AG04450 (cell line): Measurements from ENCODE around the gene GPR173. TPM values are rescaled to one million over a fixed set of nuclear protein-coding genes. Genes with fewer than 3 reads are reported as not detected.
A peak's percentile ranks its signal among the peaks of the same experiment; 100 is the strongest.

Source experiments
- CTCF ChIA-PET: fragments of 300-600, 350-600 bp; formaldehyde crosslinking; extraction: SDS; loops from one replicate; lab custom pipeline; 2022; ENCODE audit warnings: antibody characterized with exemption, inconsistent platforms; lab: Charles Lee
- POLR2A ChIA-PET: fragments of 350-600 bp; formaldehyde crosslinking; extraction: SDS; loops from one replicate; lab custom pipeline; 2021; ENCODE audit warnings: antibody characterized with exemption, inconsistent platforms; lab: Yijun Ruan, JAX
- DNase-seq: peaks from one replicate; pipeline ENCODE4 v3.0.0-alpha.2; 2011; ENCODE audit warnings: low read depth, low spot score
- H3K27ac ChIP-seq: one replicate; pipeline ENCODE4 v1.5.1; 2012; ENCODE audit warnings: low read depth, low read length, control low read depth
- H3K27me3 ChIP-seq: one replicate; pipeline ENCODE4 v1.6.0; 2012; ENCODE audit warnings: low read length; ENCODE audit not compliant: control insufficient read depth, insufficient read depth
- H3K4me3 ChIP-seq: 2 replicates; pipeline ENCODE4 v1.5.1; 2011; ENCODE audit warnings: mild to moderate bottlenecking, low read depth, low read length, control low read depth
- H3K9me3 ChIP-seq: 2 replicates; pipeline ENCODE4 v1.5.1; 2012; ENCODE audit warnings: low read length; ENCODE audit not compliant: control insufficient read depth, insufficient read depth
- polyA plus RNA-seq: library from polyadenylated mRNA; depleted of rRNA; stranded (reverse); fragments of >200 nt; gene quantifications from 2 replicates; pipeline ENCODE4 v1.2.3, GENCODE V29; 2011
- TF ChIP-seq, protein P1 (sequence below): IDR thresholded peaks from 2 replicates; pipeline ENCODE4 v1.5.1; 2011; ENCODE audit warnings: low read depth, low read length, control low read depth, inconsistent platforms

Gene GPR173
- polyA plus RNA-seq, 1 experiment, result 3.8 TPM

- H3K9me3 ChIP-seq, result no peaks in the 10 kb centered on the region
- H3K27ac ChIP-seq, result no peak overlapping the region
- DNase-seq, result no peak
- ChIA-PET POLR2A (no interaction called here), CTCF (no interaction called here)
- no peak overlapping the region for H3K4me3 ChIP-seq
- TF ChIP-seq, protein P1, sequence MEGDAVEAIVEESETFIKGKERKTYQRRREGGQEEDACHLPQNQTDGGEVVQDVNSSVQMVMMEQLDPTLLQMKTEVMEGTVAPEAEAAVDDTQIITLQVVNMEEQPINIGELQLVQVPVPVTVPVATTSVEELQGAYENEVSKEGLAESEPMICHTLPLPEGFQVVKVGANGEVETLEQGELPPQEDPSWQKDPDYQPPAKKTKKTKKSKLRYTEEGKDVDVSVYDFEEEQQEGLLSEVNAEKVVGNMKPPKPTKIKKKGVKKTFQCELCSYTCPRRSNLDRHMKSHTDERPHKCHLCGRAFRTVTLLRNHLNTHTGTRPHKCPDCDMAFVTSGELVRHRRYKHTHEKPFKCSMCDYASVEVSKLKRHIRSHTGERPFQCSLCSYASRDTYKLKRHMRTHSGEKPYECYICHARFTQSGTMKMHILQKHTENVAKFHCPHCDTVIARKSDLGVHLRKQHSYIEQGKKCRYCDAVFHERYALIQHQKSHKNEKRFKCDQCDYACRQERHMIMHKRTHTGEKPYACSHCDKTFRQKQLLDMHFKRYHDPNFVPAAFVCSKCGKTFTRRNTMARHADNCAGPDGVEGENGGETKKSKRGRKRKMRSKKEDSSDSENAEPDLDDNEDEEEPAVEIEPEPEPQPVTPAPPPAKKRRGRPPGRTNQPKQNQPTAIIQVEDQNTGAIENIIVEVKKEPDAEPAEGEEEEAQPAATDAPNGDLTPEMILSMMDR, result no peak
- no peaks in the 10 kb centered on the region for H3K27me3 ChIP-seq
These were observed 6.8 kb downstream of the GPR173 start for GRCh38 chrX:53055244-53055849.

- Histone ChIP-seq H3K27ac (no peak overlapping the region), H3K9me3 (no peaks in the 10 kb centered on the region), H3K27me3 (no peaks in the 10 kb centered on the region), H3K4me3 (no peak overlapping the region)
- CTCF ChIA-PET, result no interaction called here
- POLR2A ChIA-PET, result no interaction called here
- DNase-seq, result no peak
- TF ChIP-seq, protein P1, result no peak
These were observed 7.7 kb downstream of the GPR173 start for GRCh38 chrX:53056292-53056691.

DNA sequence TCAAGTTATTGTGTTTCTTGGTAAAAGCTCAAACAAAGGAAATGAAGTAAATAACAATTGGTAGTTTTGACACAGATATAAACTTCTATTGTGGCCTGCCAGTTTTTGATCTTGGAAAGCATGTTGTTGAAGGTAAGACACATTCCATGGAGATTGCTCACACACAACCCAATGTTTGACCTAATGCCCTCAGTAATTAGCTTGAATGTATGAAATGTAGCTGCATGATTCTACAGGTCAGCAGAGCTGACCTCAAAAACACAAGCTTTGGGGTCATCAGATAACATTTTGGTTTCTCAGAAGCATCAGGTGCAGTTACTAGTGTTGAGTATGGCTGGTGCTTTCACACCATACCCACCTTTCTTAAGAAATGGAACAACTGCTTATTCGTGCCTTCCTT is 16.5 kb downstream of the GPR173 start:
- ChIA-PET POLR2A (no interaction called here), CTCF (interaction anchor here (0.8 kb wide), 1 partner anchor 70 kb away, joined by 3 read pairs; no protein-coding TSS in a partner anchor)
- TF ChIP-seq, protein P1, result no peak
- no peak overlapping the region for H3K27ac ChIP-seq
- H3K4me3 ChIP-seq, result no peak overlapping the region
- no peaks in the 10 kb centered on the region for H3K9me3 ChIP-seq
- H3K27me3 ChIP-seq, result no peaks in the 10 kb centered on the region
- no peak for DNase-seq

DNA sequence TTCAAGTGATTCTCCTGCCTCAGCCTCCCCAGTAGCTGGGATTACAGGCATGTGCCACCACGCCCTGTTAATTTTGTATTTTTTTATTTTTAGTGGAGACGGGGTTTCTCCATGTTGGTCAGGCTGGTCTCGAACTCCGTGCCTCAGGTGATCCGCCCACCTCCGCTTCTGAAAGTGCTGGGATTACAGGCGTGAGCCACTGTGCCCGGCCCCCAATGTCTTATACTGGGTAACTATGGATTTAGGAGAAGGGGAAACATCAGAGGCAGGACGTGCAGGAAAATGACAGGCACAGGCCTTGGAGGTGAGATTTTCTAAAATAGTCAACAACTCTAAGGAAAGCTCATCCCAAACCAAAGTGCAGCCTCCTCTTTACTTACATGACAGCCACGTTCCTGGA is 22.5 kb downstream of the GPR173 start:
- no peaks in the 10 kb centered on the region for H3K27me3 ChIP-seq
- DNase-seq, result no peak
- no peak overlapping the region for H3K4me3 ChIP-seq
- CTCF ChIA-PET, result no interaction called here
- H3K27ac ChIP-seq, result no peak overlapping the region
- POLR2A ChIA-PET, result no interaction called here
- TF ChIP-seq, protein P1, result no peak
- H3K9me3 ChIP-seq, result no peaks in the 10 kb centered on the region

GRCh38 chrX:53071604-53072417 is 23.2 kb downstream of the GPR173 start:
- ChIA-PET CTCF (interaction anchor here (0.7 kb wide), 1 partner anchor 18 kb away, joined by 3 read pairs; no protein-coding TSS in a partner anchor), POLR2A (interaction anchor here (1.0 kb wide), 1 partner anchor 10 kb away, joined by 9 read pairs; the partner anchor contains the start of gene TSPYL2)
- no peak for DNase-seq

More at GRCh38 chrX:53071604-53072417, 23.2 kb downstream of the GPR173 start:
- Histone ChIP-seq H3K4me3 (peak overlapping the region; percentile 22; the same call in 1 of the 2 replicates), H3K27me3 (no peaks in the 10 kb centered on the region), H3K27ac (no peak overlapping the region), H3K9me3 (no peaks in the 10 kb centered on the region)
- TF ChIP-seq, protein P1, result peak; percentile 59
